ENCODE measurements around the gene RAB27B.
"Not testable (repeated sequence)": the region's sequence is repeated elsewhere in the genome, so short reads cannot be mapped to it uniquely, and the experiment has no call there.

Gene RAB27B, protein sequence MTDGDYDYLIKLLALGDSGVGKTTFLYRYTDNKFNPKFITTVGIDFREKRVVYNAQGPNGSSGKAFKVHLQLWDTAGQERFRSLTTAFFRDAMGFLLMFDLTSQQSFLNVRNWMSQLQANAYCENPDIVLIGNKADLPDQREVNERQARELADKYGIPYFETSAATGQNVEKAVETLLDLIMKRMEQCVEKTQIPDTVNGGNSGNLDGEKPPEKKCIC

GRCh38 chr18:54828281-54828881, at the start of gene RAB27B:
TSS of gene RAB27B (plus strand) at chr18:54828477. CDS start at chr18:54877586, 49,109 bp downstream.
- DNase-seq: no peak

DNA sequence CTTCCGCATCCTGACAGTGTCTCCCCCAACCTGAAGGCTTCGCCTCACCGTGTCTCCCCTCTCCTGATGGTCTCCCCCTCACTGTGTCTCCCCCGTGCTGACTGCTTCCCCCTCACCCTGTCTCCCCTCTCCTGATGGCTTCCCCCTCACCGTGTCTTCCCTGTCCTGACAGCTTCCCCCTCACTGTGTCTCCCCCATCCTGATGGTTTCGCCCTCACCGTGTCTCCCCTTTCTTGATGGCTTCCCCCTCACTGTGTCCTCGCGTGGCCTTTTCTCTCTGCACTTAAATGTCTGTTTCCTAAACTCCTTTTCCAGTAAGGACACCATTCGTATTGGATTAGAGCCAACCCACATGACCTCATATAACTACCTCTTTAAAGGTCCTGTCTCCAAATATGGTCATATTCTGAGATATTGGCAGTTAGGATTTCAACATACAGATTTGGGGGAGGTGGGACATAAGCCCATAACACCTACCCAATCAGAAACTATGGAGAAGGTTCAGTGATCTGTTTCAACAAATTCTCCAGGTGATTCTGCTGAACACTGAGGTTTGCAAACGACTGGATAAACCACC, 47.9 kb upstream of the RAB27B start:
- DNase-seq: no peak

DNA sequence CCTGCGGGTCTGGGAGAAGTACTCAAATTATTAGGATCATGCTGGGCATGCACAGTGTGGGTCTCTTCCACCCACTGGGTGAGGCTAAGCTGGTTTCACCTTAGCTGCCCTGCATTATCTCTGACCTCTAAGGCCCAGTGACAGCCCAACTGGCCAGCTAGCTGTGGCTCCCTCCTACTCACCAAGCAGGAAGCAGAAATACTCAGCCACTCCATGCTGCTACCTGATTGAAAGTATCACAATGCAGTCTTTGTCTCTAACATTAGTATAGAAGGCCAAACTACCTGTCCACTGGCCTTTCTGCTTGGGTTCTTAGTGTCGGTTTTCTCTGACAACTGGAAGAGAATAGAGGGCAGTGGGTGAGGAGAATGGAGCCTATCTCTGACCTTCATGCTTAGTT, 47.3 kb upstream of the RAB27B start:
- DNase-seq: no peak

DNA sequence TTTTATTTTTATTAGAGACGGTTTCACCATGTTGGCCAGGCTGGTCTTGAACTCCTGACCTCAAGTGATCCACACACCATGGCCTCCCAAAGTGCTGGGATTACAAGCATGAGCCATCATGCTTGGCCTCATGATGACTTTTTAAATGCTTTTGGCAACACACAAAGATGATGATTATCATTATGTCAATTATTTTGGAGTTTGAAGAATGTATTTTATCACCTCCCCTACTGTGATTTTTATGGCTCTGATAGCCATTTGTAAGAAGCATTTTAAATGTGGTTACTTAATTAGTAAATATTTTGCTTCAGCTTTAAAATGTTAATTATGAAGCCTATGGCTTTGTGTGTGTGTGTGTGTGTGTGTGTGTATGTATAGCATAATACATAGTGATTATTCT, 45.1 kb upstream of the RAB27B start:
- no peak for DNase-seq

DNA sequence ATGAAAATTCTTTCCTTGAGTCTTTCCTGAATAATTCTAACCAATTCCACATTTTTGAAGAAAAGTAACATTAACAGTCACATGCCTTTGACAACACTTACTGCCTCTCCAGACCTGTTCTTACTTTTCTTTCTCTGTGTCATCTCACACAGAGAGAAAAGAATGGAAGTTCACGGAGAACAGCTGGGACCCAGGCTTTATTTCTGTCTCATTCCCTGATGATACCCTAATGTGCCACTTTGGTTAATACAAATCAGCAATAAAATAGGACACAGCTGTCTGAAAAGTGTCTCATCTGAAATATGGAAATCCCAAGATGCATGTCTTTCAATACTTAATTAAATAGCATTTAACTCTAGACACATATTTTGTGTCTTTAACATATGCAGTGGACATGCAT, 42.1 kb upstream of the RAB27B start:
- no peak for DNase-seq

DNA sequence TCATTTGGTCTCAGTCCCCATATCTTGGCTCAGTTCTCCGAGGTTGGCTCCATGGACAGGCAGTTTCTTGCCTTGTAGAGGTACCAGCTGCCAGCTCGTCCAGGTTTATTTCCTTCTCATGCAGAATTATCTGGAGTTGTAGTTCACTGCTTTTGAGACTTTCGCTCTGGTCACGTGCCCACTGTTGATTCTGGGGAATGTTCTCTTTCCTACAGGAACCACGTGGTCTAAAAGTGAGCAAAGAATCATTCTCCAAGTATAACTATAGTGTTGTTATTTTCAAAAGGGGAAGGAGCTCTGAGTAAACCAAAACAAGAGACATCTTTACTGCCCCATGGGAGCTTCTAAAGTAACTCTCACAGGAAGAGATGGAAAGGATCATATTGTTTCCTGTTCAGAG, 41.2 kb upstream of the RAB27B start:
- no peak for DNase-seq

DNA sequence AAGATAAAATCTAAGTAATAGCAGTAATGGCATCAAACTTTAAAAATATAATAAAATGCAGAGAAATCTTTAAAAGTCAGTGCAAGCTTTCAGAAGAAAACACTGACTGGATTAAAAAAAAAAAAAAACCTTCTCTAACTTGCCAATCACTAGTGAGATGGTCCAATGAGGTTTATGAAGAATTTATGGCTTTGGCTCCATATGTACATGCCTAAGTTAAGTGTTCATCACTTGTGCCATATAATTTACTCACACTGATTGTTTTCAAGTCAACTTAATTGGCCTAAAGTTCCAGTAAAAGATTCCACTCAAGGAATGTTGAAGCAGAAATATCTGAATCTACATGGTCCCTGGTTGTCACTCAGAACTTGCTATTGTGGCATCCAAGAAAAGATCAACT, 40.7 kb upstream of the RAB27B start:
- no peak for DNase-seq

DNA sequence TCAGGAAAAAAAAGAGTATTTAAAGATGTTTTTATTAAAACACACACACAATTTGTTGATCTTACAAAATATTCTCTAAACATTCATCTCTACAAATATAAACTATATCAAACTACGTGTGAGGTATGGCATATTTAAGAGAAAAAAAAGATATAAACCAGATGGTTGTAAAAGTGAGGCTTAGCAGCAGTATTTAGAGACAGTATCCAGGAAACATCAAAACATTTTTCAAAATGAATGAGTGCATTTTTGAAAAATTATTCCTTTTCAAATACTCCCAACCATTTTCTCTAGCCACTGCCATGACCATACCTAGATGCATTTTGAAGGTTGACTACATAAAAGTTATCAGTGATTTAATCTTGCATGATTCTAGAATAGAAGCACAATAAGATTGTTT, 38.2 kb upstream of the RAB27B start:
- no peak for DNase-seq

GRCh38 chr18:54791657-54792056, 36.6 kb upstream of the RAB27B start:
- no peak for DNase-seq

DNA sequence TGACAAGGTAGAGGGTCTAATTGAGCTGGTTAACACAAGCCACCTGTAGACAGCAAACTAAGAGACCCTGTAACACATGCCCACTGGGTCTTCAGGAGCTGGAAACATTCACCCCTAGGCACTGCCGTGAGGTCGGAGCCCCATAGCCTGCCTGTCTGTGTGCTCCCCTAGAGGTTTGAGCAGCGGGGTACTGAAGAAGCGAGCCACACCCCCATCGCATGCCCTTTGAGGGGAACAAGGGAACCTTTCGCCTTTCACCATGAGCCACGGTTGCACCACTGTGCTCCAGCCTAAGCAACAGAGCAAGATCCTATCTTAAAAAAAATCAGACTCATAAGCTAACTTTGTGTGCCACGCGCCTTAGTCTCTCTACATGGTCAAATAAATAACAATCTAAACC, 36.2 kb upstream of the RAB27B start:
- no peak for DNase-seq

DNA sequence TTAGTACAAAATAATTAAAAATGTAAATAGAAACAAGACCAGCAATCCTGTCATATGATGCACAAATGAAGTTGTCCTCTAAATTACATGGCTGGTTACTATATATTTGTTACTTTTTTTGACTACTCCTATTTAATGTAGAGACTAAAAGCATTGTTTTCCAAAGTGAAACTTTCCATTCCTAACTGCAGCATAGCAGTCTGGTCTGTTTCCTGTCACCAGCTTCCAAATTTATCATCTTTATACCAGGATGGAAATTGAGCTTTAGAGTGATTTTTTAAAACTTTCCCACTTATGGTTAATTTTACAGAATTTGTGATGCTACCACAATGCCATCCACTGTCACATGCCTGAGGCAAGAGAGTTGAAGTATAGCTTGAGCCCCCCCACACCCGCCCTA, 33.5 kb upstream of the RAB27B start:
- DNase-seq: no peak

- DNase-seq: no peak
These were observed 30.1 kb upstream of the RAB27B start for GRCh38 chr18:54798186-54798585.

GRCh38 chr18:54801374-54801773, 26.9 kb upstream of the RAB27B start:
- no peak for DNase-seq

DNA sequence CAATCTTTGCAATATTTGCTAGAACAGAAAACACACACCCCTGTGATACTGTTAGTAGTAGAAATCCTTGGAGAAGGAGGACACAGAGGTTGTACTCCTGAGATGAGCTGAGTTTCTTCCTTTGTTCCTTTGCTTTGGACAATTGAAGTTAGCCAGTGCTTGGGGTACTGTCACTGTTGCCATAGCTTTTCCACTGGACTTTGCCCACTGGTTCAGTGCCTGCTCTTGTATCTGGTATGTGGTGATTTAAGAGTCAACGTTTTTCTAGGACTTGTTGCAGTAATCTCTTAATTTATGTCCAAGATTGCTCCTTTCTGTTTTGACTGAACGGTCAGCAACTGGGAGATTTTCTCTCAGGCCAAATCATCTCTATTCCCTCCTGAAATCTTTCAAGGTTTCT, 26.1 kb upstream of the RAB27B start:
- DNase-seq: no peak

DNA sequence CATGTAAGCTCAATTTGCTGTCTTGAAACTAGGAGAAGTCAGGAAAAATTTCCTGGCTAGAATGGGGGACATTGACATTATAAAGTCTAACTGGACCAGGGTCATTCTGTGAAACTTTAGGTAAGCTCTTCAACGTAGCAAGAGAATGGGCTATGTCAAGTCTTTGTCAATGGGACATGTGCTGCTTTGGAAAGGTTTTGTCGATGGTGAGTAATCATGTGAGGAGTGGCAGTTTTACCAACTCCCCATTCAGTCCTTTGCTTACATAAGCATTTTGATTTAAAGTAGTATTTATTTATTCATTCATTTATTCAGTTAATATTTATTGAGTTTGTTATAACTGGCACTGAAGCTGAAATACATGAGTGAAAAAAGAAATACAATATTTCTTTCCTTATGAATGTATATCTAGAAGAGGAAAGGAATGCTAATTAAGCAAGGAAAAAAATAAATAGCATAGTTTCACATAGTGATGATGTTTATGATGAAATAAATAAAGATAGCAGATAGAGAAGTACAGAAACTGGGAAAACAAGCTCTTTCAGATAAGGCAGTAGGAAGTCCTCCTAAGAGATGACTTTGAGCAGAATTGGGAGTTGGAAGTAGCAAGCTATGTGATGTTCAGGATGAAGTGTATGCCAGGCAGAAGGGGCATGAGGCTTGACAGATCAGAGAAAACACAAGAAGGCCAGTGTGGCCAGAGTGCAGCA, 25.4 kb upstream of the RAB27B start:
- DNase-seq: no peak

- no peak for DNase-seq
These were observed 22.5 kb upstream of the RAB27B start for GRCh38 chr18:54805571-54806334.

GRCh38 chr18:54806526-54806925, 21.8 kb upstream of the RAB27B start:
- no peak for DNase-seq

DNA sequence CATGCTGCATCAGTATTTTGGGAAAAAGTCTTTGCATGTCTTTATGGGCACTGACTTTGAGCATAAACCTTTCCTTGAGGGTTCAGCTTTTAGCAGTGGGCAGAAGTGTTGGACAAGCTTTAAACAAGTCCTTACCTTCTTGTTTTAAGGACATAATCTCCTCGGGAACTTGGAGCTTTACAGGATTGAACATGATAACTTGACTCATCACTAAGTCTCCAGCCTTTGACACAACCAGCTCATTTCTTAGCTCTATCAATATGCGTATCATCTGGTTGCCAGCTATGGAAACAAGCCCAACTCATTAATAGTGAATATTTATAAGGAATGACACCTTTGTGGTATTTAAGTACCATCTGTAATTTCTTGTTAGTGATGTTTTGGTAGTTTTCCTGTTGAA, 21.0 kb upstream of the RAB27B start:
- DNase-seq: no peak

DNA sequence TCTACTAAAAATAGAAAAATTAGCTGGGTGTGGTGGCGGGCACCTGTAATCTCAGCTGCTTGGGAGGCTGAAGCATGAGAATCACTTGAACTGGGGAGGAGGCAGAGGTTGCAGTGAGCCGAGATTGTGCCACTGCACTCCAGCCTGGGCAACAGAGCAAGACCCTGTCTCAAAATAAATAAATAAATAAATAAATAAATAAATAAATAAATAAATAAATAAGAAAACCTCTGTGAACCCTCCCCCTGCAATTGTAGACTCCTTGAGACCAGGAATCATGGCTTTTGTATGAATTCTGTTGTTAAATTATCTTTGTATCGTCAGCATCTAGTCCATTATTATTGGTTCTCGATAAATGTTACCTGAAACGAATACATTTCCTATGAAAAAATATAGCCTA, 17.6 kb upstream of the RAB27B start:
- not testable (repeated sequence) for DNase-seq

- DNase-seq: no peak
These were observed 15.4 kb upstream of the RAB27B start for GRCh38 chr18:54812885-54813284.

DNA sequence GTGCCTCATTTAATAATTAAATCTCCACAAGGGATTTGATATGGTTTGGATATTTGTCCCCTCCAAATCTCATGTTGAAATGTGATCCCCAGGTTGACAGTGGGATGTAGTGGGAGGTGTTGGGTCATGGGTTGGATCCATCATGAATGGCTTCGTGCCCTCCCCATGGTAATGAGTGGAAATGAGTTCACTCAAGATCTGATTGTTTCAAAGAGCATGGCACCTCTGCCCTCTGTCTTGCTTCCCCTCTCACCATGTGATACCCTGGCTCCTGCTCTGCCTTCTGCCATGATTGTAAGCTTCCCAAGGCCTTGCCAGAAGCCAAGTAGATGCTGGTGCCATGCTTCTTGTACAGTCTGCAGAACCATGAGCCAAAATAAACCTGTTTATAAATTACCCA, 15.0 kb upstream of the RAB27B start:
- no peak for DNase-seq

DNA sequence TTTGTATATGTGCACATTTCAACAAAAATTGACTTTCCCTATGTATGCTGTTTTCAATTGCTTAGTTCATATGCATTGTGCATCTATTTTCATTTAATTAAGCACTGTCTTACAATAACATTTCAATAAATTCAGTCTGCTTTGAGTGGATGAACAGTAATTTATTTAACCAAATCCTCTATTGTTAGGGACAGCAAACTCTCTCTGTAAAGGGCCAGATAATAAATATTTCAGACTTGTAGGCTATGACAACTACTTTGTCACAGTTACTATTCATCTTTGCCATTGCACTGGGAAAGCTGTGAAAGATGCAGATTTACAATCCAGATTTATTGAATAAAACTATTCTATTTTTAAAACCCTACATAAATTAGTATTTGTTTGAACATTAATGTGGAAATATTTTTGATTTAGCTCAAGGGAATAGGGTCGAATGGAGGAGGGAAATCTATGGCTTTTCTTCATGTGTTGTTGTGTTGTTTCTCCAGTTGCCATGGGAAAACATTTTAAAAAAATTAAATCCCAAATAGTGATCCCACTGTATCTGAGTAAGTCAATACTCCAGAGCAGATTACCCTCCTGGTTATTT, 14.2 kb upstream of the RAB27B start:
- DNase-seq: no peak

DNA sequence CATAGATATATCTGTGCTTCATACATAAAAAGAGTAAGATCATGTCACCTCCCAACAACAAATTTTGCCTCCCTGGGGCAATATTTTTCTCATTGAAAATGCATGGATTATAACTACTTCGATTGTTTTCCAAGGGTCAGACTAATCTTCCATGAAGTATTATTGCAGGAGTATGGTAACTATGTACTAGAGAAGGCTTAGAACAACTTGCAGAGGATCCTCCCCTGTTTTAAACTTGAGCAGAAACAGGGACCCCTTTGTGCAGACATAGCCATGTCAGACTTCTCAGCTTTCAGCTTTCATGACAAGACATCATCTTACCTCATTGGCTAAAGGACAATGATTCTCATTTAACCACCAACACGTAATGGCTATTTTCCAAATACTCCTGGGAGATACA, 13.2 kb upstream of the RAB27B start:
- DNase-seq: no peak
